Ovary (tissue), 3 donors: Measurements from ENCODE around the gene PARVA.

Source experiments
- CTCF ChIP-seq, 3 donors: fragments of 450-650 bp in 2 of 3; fragments of 200-600 bp in 1 of 3; IDR thresholded peaks; one replicate each; pipeline versions ENCODE4 v1.5.1 to v1.8.0; 2016 to 2022; ENCODE audit warnings: antibody characterized with exemption in 3 of 3, mild to moderate bottlenecking in 1 of 3
- EP300 ChIP-seq: sonication (generic); formaldehyde crosslinking; IDR thresholded peaks from one replicate; pipeline ENCODE4 v1.6.1; 2017; ENCODE audit warnings: antibody characterized with exemption
- POLR2A ChIP-seq: fragments of 450-650 bp; IDR thresholded peaks from one replicate; pipeline ENCODE4 v1.6.1; 2017; ENCODE audit warnings: antibody characterized with exemption, mild to moderate bottlenecking, moderate library complexity
- donor health status: DM: no; HTN: no; CAD: no.

GRCh38 chr11:12581923-12582322, 204.6 kb downstream of the PARVA start:
- TF ChIP-seq CTCF (IDR thresholded peaks at IDR 0.05) (no peak), POLR2A (no peak), EP300 (no peak)
